ENCODE measurements around the gene KLF16.
A peak's percentile ranks its signal among the peaks of the same experiment; 100 is the strongest.

KLF16 gene

DNA sequence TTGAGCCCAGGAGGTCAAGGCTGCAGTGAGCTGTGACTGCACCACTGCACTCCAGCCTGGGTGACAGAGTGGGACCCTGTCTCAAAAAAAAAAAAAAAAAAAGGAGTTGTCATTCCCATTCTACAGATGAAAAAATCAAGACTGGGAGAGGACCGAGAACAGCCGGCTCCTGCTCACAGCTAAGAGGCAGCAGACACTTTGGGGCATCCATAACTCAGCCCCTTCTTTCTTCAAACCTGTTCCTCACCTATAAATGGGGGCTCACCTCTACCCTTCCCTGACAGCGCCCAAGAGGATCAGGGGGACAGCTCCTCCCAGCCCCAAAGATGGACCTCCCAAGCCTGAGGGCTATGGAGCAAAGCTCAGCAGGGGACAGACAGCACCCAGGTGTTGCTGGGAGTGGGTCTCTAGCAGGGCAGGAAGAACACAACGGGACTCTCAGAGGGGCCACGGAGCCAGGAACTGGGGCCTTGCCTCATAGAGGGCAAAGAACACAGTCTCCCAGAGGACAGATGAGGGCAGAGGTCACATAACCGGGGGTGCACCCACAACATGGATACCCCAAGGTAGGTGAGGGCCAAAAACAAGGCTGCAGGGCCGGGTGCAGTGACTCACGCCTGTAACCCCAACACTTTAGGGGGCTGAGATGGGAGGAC is 3.4 kb upstream of the KLF16 start:
- DNase-seq, result no peak

DNA sequence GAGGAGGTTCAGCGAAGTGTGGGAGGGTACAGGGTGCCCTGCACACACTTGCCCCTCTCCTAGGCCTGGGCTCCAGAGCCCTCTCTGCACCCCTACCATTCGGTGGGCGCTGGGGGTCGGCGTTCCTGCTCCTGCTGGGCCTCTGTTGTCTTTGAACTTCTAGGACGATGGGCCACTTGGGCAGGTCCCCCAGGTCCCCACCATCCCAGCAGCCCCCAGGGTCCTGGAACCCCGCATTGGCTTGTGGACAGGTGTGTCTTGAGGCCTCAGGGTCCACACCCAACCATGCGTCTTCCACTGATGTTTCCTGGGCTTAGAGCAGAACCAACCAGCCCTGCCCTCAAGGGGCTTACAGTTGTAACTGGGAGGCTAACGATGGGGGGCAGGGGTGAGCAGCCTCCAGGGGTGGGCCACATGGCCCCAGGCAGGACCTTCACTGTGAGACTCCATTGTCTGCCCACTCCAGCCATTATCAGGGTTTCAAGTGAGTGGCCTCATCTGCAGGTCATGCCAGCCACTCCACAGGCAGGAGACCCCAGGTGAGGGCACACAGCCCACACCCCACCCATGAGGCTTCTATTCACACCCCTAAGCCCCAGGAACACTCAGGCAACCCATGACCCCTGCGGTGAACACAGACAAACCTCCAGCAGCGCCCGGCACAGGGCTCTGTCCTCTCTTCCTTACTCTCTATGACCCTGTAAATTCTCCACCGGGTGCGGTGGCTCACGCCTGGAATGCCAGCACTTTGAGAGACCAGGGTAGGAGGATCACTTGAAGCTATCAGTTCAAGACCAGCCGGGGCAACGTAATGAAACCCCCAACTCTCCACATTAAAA is 2.0 kb upstream of the KLF16 start:
- DNase-seq, result no peak

DNA sequence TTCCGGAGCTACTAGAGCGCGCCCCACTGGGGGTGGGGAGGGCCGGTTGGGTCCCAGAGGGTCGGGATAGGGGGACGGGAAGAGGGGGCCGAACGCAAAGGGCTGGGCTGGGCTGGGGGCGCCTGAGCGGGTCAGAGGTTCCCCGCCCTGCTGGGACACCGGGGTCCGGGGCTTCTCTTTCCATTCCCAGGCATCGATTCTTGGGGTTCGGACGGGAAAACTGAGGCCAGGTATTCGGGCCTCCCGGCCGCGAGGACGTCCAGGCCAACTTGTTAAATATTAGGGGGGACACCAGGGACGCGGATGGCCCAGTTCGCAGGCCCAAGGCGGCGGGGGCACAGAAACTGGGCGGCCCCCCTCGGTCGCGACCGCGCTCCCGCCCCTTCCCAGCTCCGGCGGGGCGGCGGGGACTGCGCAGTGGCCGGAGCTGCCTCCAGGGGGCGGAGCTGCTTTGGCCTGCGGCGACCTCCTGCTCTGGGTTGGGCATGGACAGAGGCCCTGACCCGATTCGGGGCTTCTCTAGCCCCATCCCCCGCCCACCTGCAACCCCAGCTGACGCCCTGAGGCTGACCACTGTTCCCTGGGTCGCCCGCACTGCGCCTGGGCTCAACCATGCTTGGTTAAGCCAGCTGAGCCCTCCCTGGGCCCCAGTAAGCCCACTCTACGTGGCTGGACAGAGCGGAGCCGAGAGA is 1.2 kb upstream of the KLF16 start:
- DNase-seq, result peak; percentile 45 to 52

DNA sequence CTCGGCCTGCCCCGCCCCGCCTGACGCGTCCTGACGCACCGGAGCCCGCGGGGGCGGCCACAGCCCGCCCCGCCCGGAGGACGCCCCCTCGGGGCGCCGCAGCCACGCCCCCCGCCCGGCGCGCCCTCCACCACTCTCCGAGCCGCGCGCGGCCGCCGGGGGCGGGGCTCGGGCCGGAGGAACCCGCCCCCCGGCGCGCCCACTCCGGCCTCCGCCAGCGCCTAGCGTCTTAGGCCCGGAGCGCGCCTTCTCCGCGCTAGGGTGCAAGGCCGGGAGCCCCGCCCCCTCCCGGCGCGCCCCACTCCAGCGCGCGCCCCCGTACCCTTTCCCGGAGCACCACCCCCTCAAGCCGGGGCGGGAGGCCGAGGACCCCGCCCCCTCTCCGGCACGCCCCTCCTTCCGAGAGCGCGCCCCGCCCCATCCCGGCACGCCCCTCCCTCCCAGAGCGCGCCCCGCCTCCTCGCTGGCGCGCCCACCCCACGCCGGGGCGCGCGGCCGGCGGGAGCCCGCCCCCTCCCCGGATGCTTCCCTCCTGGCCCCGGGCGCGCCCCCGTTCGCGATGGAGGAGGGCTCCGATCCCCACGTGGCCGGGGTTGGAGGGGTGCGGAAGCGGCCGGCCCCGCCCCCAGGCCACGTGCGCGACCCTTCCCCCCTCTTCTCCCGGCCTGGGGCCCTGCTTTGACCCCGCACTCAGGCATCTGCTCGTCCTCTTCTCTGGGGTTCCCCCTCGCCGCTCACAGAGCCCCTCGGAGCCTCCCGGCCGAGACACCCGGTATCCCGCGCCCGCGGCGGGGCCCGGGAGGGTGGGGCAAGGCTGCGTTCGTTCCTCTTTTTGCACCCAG is 480 bp upstream of the KLF16 start:
- peak; percentile 89 to 93 for DNase-seq

DNA sequence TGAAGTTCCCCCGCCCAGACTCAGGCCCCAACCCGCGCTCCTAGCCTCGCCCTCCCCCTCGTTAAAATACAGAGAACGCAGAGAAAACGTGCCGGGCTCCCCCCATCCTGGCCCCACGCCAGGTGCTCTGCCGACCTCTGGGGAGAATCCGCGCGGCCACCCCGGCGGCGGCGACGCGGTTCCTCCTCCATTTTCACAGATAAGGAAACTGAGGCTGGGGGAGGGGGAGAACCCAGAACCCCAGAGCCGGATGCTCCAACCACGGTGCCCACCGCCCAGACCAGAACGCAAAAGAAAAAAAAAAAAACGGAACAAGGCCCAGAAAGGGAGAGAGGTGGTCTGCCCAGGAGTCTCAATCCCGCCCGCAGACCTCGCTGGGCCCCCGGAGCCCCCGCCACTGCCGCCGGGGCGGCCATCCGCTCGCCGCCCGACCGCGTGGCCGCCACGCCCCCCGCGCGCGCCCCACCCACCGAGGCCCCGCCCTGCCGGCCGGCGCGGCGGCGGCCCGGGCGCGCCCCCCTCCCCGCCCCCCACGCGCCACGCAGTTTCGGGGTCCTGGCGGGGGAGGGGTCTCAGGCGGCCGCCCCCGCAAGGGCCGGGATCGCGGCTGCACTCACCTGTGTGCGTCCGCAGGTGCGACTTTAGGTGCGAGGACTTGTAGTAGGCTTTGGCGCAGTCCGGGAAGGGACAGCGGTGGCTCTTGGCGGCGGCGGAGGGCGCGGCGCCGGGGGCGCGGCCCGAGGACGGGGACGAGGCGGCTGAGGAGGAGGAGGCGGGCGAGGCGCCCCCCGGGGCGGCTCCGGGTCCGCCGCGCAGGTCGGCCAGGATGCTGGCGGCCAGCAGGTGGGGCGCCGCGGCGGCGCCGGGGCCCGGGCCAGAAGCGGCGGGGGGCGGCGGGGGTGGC is 703 bp downstream of the KLF16 start:
- DNase-seq, result peak in 1 of 2 experiments; percentile 43

DNA sequence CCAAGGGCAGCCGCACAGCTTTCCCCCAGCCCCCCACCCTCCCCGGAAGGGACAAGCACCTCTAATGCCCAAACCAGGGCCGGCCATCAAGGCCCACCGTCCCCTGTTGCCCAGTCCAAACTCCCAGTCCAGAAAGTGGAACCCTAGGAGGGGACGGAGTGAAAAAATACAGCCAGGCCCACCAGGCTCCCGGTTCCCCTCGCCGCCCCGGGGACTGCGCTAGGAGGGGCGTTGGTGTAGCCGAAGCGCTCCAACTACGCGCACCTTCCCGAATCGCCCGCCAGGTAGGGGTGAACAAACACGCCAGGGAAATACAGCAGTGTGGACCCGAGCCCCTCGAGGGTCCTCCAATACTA is 1.3 kb downstream of the KLF16 start:
- no peak for DNase-seq

DNA sequence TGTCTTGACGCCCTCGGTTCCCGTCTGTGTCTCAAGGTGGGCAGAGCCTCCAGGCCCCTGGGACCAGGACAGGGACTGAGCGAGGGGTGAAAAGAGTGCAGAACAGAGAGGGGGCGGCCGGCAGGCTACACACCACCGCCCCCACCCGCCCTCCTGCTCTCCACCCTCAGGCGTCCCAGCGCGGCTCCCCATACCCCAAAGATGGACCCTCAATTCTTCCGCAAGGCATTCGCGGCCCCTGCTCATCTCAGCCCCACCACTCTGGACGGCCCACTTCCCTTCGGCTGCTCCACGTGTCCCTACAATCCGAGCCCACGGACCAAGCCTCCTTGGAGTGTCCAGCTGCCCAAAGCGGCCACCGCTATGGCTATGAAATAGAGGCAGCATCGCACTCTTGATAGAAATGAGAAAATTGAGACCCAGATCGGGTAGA is 1.8 kb downstream of the KLF16 start:
- no peak for DNase-seq

DNA sequence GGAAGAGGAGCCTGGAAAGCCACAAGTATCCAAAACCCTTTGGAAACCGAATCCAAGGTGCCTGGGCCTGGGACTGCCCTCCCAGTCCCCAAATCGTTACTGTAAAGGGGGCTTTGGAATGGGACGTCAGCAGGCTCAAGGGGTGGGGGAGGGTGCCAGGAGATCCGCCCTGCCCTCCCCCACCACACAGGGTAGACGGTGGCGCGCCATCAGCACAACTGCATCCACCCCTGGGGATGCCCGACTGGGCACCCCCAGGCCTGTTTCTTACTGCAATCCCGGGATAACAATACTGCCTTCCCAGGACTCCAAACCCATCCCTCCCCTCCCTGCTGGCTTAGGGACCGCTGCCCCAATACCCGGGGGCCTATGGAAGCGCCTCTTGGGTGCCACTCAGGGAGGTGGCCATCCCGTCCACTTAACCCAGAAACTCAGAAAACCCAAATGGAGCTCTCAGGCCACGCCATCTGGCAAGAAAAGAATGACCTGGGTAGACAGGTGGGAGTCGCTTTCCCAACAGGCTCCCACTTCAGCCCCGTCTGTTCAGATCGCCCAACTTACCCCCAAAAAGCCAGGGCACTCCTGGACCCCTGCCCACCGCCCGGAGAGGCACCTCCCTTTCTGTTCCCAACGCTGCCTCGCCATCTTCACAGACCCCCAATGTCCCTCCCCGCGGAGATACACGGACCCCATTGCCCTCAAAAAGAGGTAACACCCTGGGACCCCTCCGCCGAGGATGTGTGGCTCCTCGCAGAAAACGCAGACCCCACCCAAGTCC is 2.4 kb downstream of the KLF16 start:
- no peak for DNase-seq

DNA sequence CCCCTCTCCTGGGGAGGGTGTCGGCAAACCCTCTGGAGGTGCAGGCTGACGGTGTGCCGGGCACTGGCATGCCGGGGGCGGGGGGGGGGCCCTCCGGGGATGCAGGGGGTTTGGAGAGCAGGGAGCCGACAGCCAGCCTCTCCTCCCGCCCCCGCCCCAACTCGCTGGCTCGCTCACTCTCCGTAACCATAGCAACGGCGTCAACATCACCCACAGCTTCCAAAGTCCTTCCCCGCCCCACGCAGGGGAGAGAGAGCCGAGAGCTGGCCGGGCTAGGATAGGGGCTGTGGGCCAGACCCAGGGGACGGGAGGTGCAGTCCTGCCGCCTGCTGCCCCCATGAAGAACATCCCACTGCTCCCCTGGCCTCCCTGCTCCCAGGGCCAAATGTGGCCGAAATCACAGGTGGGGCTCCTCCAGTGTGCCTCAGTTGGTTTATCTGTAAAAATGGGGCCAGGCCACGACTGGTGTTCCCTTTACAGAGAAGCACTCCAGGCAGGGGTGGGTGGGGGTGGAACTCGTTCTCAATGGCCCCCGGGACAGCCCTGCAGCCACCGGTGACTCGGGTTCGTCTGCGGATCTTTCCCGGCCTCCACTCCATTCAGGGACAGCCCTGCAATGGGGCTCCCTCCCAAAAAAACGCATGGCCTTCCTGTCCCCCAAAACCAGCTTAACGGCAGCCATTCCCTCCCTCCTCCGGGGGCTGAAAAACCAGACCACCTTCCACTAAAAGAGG is 3.2 kb downstream of the KLF16 start:
- DNase-seq, result peak; percentile 46 to 56

DNA sequence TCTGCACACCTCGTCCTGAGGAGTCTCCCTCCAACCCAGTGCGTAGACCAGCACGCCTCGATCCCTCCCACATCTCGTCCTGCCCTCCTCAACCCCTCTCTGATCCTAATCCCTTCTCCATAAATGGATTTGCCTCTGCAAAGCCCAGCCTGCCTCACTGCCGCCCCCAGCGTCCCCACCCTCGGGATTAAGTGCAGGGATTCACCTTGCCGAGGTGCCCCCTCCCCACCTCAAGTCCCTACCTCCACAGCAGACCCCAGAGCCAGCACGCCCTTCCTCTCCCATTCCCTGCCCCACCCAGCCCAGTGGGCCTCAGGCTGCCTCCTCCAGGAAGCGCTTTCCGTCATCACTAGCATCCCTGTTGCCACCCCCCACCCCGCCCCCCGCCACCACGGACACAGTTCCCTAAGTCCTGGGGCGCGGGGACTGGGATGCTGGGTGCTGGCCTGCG is 4.0 kb downstream of the KLF16 start:
- DNase-seq, result no peak

DNA sequence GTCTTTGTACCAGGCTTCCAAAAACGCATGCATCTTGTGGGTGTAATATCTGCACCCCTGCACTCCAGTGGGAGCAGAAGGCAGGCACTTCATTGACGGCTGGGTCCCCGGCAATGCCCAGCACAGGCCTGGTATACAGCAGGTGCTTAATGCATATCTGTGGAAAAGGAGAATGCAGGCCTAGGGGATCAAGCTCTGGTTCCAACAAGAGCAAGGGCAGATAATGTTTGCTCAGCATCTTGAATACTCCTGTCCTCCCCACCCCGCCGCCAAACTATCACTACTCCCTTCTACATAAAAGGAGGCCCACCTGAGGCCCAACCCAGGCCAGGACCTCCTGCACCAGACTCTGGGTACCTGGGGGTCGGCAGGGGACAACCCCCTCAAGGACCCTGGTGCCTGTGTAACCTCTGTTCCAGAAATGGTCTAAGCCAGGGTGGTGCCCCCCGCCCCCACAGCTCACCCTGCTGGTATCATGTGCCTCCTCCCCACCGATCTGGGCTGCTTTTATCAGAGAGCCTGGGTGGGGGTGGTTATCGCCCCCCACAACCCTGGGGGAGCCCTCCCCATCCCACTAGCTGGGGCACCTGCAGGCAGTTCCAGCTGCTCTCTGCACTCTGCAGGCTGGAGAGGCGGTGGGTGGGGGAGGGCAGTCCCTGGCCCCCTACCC is 4.8 kb downstream of the KLF16 start:
- DNase-seq, result no peak

DNA sequence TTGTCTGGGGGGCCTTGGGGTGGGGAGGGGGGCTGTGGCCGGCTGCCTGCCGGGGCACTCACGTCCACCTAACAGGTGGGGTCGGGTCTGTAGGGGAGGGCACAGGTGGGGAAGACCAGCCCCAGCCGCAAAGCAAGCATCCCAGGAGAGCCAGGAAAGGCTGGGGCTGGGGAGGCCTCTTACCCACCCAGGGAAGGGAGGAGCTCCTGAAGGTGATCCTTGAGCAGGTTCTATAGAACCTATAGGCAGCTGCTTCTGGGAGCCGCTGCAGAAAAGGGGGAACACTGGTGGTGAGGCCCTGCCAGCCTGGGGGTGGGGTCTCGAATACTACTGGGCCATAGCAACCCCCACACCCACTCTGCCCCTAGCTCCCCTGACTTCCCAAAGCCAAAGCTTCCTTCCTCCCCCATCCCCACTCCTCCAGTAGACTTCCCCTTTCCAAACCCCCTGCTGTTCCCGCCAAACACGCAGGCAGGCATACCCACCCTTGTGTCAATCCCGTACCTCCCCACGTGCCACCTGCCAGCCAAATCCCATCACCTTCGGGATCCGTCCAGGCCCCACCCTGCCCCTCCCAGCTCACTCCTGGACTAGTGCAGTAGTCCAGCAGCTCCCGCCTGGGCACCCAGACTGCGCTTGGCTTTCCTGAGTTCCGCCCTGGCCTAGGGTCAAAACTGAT is 5.6 kb downstream of the KLF16 start:
- no peak for DNase-seq

DNA sequence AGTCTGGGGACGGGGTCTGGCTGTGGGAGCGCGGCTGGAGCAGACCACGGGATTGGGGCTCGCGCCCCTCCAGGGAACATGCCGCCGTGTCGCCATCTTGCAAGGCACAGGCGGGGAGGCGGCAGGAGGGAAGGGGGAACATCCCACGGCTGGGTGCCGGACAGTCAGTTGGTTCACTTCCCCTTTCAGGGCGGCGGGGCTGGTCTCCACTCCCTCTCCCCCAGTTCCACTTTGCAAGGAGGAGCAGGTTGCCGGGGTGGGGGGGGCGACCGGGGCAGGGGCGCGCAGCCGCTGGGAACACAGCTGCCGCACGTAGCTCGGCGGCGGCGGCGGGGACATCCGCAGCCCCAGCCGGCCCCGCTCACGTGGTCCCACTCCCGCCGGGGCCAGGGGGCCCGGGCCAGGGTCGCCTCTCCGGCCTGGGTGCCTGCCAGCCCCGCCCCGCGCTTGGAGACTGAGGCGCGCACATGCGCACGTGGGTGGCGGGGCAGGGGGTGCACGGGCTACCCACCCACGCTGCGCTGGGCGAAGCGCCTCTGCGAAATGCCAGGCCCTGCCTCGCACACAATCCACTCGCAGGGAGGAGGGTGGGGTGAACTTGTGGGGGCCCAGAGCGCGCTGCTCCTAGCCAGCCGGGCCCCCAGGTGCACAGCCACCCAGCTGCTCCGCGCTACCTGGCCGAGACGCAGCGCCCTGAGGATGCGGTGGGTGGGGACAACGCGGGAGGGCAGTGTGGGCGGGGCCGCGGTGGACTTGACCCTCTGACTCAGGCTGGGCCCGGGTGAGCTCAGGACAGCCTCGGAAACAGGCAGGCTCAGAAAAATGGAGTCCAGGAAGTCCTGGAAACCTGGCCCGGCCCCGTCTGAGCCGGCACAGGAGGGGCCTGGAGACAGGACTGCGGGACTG is 6.4 kb downstream of the KLF16 start:
- DNase-seq, result peak; percentile 44 to 58

DNA sequence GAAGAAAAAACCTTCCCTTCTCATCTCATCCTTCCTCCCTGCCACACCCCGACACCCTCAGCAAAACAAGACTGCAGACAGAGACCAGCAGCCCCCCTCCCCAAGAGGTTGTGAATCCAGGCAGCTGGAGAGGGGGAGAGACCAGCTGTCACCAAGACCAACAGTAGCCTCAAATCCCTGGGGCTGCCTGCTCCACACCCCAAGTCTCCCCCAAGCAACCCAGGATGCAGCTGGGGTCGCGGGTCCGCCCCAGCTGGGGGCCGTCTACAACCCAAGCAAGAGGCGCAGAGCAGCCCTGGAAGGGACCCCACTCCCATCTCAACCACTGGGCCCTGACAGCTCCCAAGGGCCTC is 7.1 kb downstream of the KLF16 start:
- no peak for DNase-seq

DNA sequence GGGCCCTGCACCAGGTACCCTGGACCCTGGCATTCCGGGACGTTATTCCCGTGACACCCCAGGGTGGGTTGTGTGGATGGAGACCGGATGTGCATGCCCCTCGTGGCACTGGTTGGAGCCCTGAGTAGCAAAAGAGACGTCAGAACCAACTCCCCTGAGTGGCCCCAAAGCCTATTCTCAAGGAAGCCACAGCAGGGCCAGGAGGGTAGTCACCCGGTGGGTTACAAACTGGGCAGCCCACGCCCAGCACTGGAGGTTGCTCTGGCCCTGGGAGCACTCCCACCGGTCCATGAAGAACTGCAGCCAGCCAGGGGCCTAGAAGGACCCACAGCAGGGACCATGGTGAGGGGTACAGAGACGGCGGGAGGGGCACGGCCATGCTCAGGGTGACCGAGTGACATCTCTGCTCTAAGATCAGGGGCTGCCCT is 7.5 kb downstream of the KLF16 start:
- no peak for DNase-seq

DNA sequence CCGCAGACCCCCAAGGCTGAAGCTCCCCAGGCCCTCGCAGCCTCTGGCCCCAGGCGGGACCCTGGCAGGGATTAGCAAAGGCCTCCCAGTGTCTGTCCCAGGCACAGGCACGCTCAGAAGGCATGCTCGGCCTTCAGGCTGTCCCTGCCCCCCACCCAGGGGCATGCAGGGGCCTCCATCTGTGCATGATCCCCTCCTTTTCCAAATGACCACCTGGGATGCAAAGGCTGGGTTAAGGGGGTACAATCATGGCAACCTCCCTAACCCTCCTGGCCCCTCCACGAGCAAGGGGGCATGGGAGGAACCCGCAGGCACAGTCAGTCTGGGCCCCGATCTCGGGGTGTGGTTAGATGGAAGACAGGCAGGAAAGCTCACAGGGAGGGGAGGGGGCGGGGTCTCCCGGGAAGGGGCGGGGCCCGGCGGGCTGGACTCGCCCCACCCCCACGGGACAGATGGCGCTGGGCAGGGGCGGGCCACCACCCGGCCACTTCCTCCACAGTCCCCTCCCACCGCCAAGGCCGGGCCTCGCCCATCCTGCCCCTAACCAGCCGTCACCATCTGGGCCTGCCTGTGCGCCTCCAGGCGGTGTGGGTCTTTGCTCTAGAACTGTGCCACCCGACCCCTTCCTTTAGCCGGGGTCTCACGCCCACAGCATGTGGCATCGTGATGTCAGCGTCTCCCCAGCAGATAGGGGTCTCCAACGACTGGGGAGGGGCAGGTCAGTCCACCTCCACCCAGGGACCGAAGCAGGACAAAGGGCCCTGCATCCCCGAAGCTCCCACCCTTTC is 8.1 kb downstream of the KLF16 start:
- DNase-seq, result peak; percentile 50 to 52

DNA sequence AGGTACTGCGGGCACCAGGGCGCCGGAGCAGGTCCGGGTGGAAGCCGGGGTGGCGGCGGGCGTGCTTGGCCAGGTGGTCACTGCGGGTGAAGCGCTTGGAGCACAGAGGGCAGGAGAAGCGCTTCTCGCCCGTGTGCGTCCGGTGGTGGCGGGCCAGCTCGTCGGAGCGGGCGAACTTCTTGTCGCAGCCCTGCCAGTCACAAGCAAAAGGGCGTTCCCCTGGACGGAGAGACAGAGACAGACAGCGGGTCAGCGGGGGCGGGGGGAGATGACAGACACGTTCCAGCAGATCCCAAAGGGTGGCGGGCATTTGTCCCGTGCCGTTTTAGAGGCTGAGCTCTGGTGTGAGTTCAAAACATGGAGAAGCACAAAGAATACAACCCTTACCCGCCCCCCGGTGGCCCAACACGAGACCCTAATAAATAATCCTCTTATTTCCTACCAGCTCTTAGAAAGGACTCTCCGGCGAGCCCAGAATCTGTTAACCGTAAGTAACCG is 8.8 kb downstream of the KLF16 start:
- DNase-seq, result no peak
